A549 (cell line): ENCODE results near the gene RARG.

ENCODE experiments used
- BHLHE40 ChIP-seq: IDR thresholded peaks from 2 replicates; pipeline ENCODE4 v1.6.1; 2012; ENCODE audit warnings: low read depth, low read length, inconsistent platforms
- ELK1 ChIP-seq: fragments of 150-350 bp; IDR thresholded peaks from 2 replicates; pipeline ENCODE4 v1.6.1; 2014; ENCODE audit warnings: low read depth, mild to moderate bottlenecking, low read length
- POLR2A ChIP-seq: IDR thresholded peaks from 2 replicates; pipeline ENCODE4 v1.6.1; 2012; ENCODE audit warnings: mild to moderate bottlenecking, low read length
- POLR2AphosphoS2 ChIP-seq: conservative IDR thresholded peaks from 2 replicates; pipeline ENCODE4 v1.6.1; 2012; ENCODE audit warnings: low read length, improper control_type of control experiment, inconsistent platforms
- TF ChIP-seq, protein P1 (sequence below): fragments of >200 bp; sonication (Bioruptor Twin); formaldehyde crosslinking; IDR thresholded peaks from 3 replicates; pipeline ENCODE4 v1.5.1; 2016

- TF ChIP-seq, protein P1, sequence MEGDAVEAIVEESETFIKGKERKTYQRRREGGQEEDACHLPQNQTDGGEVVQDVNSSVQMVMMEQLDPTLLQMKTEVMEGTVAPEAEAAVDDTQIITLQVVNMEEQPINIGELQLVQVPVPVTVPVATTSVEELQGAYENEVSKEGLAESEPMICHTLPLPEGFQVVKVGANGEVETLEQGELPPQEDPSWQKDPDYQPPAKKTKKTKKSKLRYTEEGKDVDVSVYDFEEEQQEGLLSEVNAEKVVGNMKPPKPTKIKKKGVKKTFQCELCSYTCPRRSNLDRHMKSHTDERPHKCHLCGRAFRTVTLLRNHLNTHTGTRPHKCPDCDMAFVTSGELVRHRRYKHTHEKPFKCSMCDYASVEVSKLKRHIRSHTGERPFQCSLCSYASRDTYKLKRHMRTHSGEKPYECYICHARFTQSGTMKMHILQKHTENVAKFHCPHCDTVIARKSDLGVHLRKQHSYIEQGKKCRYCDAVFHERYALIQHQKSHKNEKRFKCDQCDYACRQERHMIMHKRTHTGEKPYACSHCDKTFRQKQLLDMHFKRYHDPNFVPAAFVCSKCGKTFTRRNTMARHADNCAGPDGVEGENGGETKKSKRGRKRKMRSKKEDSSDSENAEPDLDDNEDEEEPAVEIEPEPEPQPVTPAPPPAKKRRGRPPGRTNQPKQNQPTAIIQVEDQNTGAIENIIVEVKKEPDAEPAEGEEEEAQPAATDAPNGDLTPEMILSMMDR = no peak
- no peak; the same call in 1 of the 2 replicates for TF ChIP-seq POLR2AphosphoS2
- no peak for TF ChIP-seq POLR2A
- no peak for TF ChIP-seq BHLHE40
- no peak for TF ChIP-seq ELK1
Measured at GRCh38 chr12:53193040-53193439, 39.0 kb downstream of the RARG start.
